ENCODE results near the gene NHEJ1.

DNA sequence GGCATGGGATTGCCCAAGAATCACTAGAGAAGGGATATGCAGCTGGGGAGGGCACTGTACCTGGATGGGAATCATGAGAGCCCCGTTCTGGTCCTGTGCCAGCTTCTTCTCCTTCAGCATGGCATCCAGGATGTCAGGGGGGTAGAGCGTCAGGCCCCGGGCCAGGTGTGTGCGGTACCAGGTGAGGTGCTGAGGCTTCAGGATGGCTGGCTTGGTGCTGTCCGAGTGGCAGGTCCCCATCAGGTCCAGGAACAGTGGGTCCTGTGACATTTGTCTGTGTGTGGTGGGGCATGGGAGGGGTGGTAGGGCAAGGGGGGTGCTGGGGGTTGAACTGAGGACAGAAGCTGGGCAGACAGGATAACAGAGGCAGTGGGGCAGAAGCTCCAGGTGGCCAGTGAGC lies 132.5 kb downstream of the NHEJ1 start:
- TF ChIP-seq, protein P1, sequence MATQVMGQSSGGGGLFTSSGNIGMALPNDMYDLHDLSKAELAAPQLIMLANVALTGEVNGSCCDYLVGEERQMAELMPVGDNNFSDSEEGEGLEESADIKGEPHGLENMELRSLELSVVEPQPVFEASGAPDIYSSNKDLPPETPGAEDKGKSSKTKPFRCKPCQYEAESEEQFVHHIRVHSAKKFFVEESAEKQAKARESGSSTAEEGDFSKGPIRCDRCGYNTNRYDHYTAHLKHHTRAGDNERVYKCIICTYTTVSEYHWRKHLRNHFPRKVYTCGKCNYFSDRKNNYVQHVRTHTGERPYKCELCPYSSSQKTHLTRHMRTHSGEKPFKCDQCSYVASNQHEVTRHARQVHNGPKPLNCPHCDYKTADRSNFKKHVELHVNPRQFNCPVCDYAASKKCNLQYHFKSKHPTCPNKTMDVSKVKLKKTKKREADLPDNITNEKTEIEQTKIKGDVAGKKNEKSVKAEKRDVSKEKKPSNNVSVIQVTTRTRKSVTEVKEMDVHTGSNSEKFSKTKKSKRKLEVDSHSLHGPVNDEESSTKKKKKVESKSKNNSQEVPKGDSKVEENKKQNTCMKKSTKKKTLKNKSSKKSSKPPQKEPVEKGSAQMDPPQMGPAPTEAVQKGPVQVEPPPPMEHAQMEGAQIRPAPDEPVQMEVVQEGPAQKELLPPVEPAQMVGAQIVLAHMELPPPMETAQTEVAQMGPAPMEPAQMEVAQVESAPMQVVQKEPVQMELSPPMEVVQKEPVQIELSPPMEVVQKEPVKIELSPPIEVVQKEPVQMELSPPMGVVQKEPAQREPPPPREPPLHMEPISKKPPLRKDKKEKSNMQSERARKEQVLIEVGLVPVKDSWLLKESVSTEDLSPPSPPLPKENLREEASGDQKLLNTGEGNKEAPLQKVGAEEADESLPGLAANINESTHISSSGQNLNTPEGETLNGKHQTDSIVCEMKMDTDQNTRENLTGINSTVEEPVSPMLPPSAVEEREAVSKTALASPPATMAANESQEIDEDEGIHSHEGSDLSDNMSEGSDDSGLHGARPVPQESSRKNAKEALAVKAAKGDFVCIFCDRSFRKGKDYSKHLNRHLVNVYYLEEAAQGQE (IDR thresholded peaks at IDR 0.05): no peak
- no peak for TF ChIP-seq RAD21 (IDR thresholded peaks at IDR 0.05)
- TF ChIP-seq, protein P2, sequence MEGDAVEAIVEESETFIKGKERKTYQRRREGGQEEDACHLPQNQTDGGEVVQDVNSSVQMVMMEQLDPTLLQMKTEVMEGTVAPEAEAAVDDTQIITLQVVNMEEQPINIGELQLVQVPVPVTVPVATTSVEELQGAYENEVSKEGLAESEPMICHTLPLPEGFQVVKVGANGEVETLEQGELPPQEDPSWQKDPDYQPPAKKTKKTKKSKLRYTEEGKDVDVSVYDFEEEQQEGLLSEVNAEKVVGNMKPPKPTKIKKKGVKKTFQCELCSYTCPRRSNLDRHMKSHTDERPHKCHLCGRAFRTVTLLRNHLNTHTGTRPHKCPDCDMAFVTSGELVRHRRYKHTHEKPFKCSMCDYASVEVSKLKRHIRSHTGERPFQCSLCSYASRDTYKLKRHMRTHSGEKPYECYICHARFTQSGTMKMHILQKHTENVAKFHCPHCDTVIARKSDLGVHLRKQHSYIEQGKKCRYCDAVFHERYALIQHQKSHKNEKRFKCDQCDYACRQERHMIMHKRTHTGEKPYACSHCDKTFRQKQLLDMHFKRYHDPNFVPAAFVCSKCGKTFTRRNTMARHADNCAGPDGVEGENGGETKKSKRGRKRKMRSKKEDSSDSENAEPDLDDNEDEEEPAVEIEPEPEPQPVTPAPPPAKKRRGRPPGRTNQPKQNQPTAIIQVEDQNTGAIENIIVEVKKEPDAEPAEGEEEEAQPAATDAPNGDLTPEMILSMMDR (IDR thresholded peaks at IDR 0.05; ENCODE audit: low read depth, low read length, missing input control): no peak
- TF ChIP-seq, protein P3, sequence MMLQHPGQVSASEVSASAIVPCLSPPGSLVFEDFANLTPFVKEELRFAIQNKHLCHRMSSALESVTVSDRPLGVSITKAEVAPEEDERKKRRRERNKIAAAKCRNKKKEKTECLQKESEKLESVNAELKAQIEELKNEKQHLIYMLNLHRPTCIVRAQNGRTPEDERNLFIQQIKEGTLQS (IDR thresholded peaks at IDR 0.05): no peak
- TF ChIP-seq MAX (IDR thresholded peaks at IDR 0.05): no peak
- TF ChIP-seq SP1 (IDR thresholded peaks at IDR 0.05): no peak
- TF ChIP-seq GABPA (IDR thresholded peaks at IDR 0.05 in 1 of 2, conservative IDR thresholded peaks at IDR 0.05 in 1 of 2): no peak
- no peak for TF ChIP-seq RXRA (IDR thresholded peaks at IDR 0.05)
- no peak for TF ChIP-seq YY1 (IDR thresholded peaks at IDR 0.05)
- no peak for TF ChIP-seq FOXA1 (IDR thresholded peaks at IDR 0.05)
- TF ChIP-seq, protein P4, sequence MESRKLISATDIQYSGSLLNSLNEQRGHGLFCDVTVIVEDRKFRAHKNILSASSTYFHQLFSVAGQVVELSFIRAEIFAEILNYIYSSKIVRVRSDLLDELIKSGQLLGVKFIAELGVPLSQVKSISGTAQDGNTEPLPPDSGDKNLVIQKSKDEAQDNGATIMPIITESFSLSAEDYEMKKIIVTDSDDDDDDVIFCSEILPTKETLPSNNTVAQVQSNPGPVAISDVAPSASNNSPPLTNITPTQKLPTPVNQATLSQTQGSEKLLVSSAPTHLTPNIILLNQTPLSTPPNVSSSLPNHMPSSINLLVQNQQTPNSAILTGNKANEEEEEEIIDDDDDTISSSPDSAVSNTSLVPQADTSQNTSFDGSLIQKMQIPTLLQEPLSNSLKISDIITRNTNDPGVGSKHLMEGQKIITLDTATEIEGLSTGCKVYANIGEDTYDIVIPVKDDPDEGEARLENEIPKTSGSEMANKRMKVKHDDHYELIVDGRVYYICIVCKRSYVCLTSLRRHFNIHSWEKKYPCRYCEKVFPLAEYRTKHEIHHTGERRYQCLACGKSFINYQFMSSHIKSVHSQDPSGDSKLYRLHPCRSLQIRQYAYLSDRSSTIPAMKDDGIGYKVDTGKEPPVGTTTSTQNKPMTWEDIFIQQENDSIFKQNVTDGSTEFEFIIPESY (IDR thresholded peaks at IDR 0.05): no peak
- TF ChIP-seq JUND (IDR thresholded peaks at IDR 0.05): no peak
- no peak for TF ChIP-seq TAF1 (conservative IDR thresholded peaks at IDR 0.05)
